Ovary (tissue), 9 donors: ENCODE results near the gene NAV2. TPM values are rescaled to one million over a fixed set of nuclear protein-coding genes. Genes with fewer than 3 reads are reported as not detected.

Experiments used
- DNase-seq, 5 donors: peaks; one replicate each; pipeline ENCODE4 v3.0.0-alpha.2; 2019 to 2020
- H3K27ac ChIP-seq, 2 donors: fragments of 200-600 bp; one replicate each; pipeline versions ENCODE4 v1.5.1 to v1.8.0; 2019 to 2022
- H3K27me3 ChIP-seq: fragments of 200-600 bp; one replicate; pipeline ENCODE4 v1.8.0; 2022
- H3K36me3 ChIP-seq: fragments of 200-600 bp; sonication (generic); one replicate; pipeline ENCODE4 v1.5.1; 2019
- H3K4me1 ChIP-seq: one replicate; pipeline ENCODE4 v1.8.1; 2013; ENCODE audit warnings: mild to moderate bottlenecking, moderate library complexity; ENCODE audit not compliant: insufficient read depth
- H3K4me3 ChIP-seq: fragments of 200-600 bp; sonication (generic); one replicate; pipeline ENCODE4 v1.5.1; 2017
- H3K9me3 ChIP-seq, 2 donors: fragments of 200-600 bp in 1 of 2; sonication (generic) in 1 of 2; one replicate each; pipeline versions ENCODE4 v1.5.1 to v1.8.1; 2013 to 2019; ENCODE audit warnings: mild to moderate bottlenecking in 1 of 2, moderate library complexity in 1 of 2
- EP300 ChIP-seq: sonication (generic); formaldehyde crosslinking; IDR thresholded peaks from one replicate; pipeline ENCODE4 v1.6.1; 2017; ENCODE audit warnings: antibody characterized with exemption
- POLR2A ChIP-seq: fragments of 450-650 bp; IDR thresholded peaks from one replicate; pipeline ENCODE4 v1.6.1; 2017; ENCODE audit warnings: antibody characterized with exemption, mild to moderate bottlenecking, moderate library complexity
- WGBS, 3 donors: extraction: QIAGEN DNeasy Blood & Tissue Kit in 1 of 3; methylation state at CpG; one replicate each; pipeline versions ENCODE4 v1.1.5 to v1.1.7; 2013 to 2017; 5-methylcytosine and 5-hydroxymethylcytosine counted together
- intact Hi-C, 4 donors: fragments of 100-400 bp; cut with DNase I; formaldehyde crosslinking; loops; one replicate each; pipeline versions ENCODE4 v1.11.0 to v1.15.1; 2022 to 2023
- polyA plus RNA-seq, 2 donors: library from polyadenylated mRNA; stranded (reverse); fragments of 200-250 nt in 1 of 2; fragments of 350-450 nt in 1 of 2; fragmentation: Illumina TruSeq in 1 of 2; extraction: RNeasy Lipid Tissue Mini Kit (QIAGEN cat#74804) in 1 of 2; gene quantifications; one replicate each; pipeline ENCODE4 v1.2.3, GENCODE V29; 2013 to 2014
- total RNA-seq, 7 donors: library from RNA; depleted of rRNA in 2 of 7; stranded (reverse); fragments of >200 nt in 2 of 7; fragmentation: NEBNext Ultra II Directional in 3 of 7; extraction: Animal tissue kit (Norgen Biotek cat#: 25700) in 3 of 7; gene quantifications; one replicate each; pipeline versions ENCODE4 v1.1.0 to v1.2.4, GENCODE V29; 2016 to 2023
- TF ChIP-seq, protein P1 (sequence below), 3 donors: fragments of 450-650 bp in 2 of 3; fragments of 200-600 bp in 1 of 3; IDR thresholded peaks; one replicate each; pipeline versions ENCODE4 v1.5.1 to v1.8.0; 2016 to 2022; ENCODE audit warnings: antibody characterized with exemption in 3 of 3, mild to moderate bottlenecking in 1 of 3
- donor health status: DM: no; HTN: no; CAD: no; lungs with moderate emphysema.
- donor health status: DM: no; HTN: no; CAD: no.
- donor health status: Bipolar disorder and iron deficiency.
- donor health status: DM: yes; HTN: yes; CAD: no.
- donor health status: DM: no; HTN: no; CAD: no.
- donor health status: DM: yes; HTN: yes; CAD: no.

NAV2 gene
- total and polyA plus RNA-seq, 9 donors: 2.9 to 14.1 (median 7.8) TPM

GRCh38 chr11:20119315-20119714 lies 406.7 kb downstream of the NAV2 start:
- no peak overlapping the region for H3K27ac ChIP-seq
- no peaks in the 10 kb centered on the region for H3K36me3 ChIP-seq
- intact Hi-C loops: loop anchor here in 1 of 4 donors (5.0 kb wide), 1 partner anchor 167 kb away; no protein-coding TSS in a partner anchor
- 85 to 92% (median 92%) methylated on average over 12 of the region's 12 CpGs for WGBS, 3 donors
- H3K4me1 ChIP-seq: no peaks in the 10 kb centered on the region
- no peak for DNase-seq
- no peak overlapping the region for H3K4me3 ChIP-seq
- H3K9me3 ChIP-seq: no peaks in the 10 kb centered on the region
- TF ChIP-seq, protein P1, sequence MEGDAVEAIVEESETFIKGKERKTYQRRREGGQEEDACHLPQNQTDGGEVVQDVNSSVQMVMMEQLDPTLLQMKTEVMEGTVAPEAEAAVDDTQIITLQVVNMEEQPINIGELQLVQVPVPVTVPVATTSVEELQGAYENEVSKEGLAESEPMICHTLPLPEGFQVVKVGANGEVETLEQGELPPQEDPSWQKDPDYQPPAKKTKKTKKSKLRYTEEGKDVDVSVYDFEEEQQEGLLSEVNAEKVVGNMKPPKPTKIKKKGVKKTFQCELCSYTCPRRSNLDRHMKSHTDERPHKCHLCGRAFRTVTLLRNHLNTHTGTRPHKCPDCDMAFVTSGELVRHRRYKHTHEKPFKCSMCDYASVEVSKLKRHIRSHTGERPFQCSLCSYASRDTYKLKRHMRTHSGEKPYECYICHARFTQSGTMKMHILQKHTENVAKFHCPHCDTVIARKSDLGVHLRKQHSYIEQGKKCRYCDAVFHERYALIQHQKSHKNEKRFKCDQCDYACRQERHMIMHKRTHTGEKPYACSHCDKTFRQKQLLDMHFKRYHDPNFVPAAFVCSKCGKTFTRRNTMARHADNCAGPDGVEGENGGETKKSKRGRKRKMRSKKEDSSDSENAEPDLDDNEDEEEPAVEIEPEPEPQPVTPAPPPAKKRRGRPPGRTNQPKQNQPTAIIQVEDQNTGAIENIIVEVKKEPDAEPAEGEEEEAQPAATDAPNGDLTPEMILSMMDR (IDR thresholded peaks at IDR 0.05): no peak
- TF ChIP-seq EP300 (no peak), POLR2A (no peak)
- H3K27me3 ChIP-seq: no peaks in the 10 kb centered on the region

DNA sequence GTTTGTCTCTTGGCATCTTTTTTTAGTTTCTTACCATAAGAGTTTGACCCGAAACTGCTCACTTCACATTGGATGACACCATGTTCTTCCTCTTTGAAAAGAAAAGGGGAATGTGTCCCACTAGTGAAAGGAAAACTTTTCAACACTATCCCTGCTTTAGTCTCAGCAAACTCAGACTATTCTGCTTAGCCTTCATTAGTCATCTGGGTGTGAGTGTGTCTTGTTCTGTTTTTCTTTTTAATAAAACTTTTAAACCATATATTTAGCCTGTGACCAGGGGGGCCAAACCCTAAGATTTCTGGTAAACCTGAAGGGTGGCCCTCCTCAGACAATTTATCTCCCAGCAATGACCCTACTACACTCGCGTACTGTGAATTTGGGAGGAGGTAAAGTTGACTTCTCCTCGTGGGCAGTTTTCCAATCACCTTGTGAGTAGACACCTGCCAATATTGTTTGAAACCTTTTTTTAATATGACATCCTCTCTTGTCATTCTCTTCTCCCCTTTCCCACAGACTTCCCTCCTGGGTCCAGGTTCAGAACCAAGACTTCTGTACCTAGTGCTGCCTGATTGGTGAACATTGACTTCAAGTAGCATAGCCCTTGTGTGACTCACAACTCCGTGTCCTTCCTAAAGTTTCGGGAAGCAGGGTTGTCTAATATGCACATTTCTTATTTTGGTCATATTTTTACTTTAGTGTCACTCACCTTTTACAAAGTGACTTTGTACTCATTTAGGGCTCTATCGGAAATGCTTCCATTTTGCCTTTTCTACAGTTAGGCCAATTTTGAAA lies 407.7 kb downstream of the NAV2 start:
- DNase-seq: no peak
- no peaks in the 10 kb centered on the region for H3K27me3 ChIP-seq
- no peaks in the 10 kb centered on the region for H3K9me3 ChIP-seq
- intact Hi-C loops: no loop called here
- H3K27ac ChIP-seq: no peak overlapping the region
- no peaks in the 10 kb centered on the region for H3K4me1 ChIP-seq
- WGBS, 3 donors: 90 to 94% (median 93%) methylated on average over 7 of the region's 7 CpGs
- TF ChIP-seq EP300 (no peak), POLR2A (no peak)
- TF ChIP-seq, protein P1 (IDR thresholded peaks at IDR 0.05): no peak
- no peaks in the 10 kb centered on the region for H3K36me3 ChIP-seq
- no peak overlapping the region for H3K4me3 ChIP-seq

DNA sequence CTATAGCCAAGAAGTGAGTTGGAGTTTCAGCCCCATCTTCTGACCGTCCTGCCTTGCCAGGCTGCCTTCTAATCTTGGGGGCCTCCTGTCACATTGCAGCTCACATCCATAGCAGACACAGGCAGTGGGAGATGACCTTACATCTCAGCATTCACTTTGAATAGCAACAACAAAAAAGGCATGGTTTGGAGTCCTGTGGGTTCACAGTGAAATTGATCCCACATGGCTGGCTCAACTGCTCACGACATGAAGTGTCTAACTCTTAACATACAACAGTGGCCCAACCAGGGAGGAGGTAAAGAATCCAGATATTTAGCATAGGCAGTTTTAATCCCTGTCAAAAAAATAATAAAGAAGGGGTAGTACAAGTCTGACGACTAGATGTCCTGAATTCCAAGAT lies 409.5 kb downstream of the NAV2 start:
- TF ChIP-seq, protein P1 (IDR thresholded peaks at IDR 0.05): no peak
- TF ChIP-seq EP300 (no peak), POLR2A (no peak)
- 70 to 85% (median 82%) methylated on average over 3 of the region's 3 CpGs for WGBS, 3 donors
- H3K27me3 ChIP-seq: no peaks in the 10 kb centered on the region
- intact Hi-C loops: no loop called here
- no peaks in the 10 kb centered on the region for H3K36me3 ChIP-seq
- no peak for DNase-seq
- H3K9me3 ChIP-seq: no peaks in the 10 kb centered on the region
- no peak overlapping the region for H3K27ac ChIP-seq
- H3K4me3 ChIP-seq: no peak overlapping the region
- no peaks in the 10 kb centered on the region for H3K4me1 ChIP-seq

DNA sequence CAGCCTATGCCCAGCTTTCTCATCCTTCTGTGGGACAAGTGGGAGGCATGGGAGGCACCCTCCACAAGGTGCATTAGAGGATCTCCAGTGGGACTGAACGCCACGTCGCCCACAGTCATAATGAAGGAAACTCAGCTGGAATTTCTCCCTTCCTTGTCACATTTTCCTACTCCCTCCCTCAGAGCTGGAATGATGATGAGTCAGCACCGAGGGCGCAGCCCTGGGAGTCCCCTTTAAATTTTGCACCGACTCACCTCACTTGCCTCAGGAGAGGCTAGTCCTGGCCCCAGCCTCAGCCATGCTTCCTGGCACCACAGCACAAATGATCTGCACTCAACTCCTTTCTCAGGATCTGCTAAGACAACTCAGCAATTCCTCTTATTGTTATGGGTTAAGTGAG lies 413.3 kb downstream of the NAV2 start:
- TF ChIP-seq POLR2A (no peak), EP300 (no peak)
- TF ChIP-seq, protein P1 (IDR thresholded peaks at IDR 0.05): no peak
- DNase-seq: no peak
- 54 to 67% (median 64%) methylated on average over 6 of the region's 6 CpGs for WGBS, 3 donors
- Histone ChIP-seq H3K4me3 (no peak overlapping the region), H3K27me3 (no peaks in the 10 kb centered on the region), H3K9me3 (no peaks in the 10 kb centered on the region), H3K36me3 (no peaks in the 10 kb centered on the region), H3K27ac (no peak overlapping the region), H3K4me1 (no peaks in the 10 kb centered on the region)
- intact Hi-C loops: loop anchor here in 1 of 4 donors (5.0 kb wide), 1 partner anchor 174 kb away; no protein-coding TSS in a partner anchor
